ENCODE results near the gene TIMP3.

DNA sequence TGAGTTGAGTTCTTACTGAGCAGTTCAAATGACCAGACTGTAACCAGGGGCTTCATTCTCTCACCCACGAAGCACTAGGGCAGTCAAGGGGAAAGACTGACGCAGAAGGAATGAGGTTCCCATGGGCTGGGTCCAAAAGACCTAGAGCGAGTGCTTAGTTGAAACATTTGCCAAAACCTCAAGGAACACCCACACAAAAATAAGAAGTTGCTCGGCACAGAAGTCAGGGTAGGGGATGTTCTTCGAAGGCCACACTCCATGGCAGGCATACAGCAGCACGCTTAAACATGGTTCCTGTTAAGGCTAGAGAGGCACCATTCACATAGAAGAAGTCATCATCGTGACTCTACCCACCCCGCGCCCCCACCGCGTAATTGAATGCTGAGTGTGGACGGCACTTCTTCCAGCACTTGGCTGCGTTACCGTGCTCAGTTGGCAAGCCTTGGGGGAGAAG is 52.9 kb downstream of the TIMP3 start:
- TF ChIP-seq, protein P1, sequence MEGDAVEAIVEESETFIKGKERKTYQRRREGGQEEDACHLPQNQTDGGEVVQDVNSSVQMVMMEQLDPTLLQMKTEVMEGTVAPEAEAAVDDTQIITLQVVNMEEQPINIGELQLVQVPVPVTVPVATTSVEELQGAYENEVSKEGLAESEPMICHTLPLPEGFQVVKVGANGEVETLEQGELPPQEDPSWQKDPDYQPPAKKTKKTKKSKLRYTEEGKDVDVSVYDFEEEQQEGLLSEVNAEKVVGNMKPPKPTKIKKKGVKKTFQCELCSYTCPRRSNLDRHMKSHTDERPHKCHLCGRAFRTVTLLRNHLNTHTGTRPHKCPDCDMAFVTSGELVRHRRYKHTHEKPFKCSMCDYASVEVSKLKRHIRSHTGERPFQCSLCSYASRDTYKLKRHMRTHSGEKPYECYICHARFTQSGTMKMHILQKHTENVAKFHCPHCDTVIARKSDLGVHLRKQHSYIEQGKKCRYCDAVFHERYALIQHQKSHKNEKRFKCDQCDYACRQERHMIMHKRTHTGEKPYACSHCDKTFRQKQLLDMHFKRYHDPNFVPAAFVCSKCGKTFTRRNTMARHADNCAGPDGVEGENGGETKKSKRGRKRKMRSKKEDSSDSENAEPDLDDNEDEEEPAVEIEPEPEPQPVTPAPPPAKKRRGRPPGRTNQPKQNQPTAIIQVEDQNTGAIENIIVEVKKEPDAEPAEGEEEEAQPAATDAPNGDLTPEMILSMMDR (IDR thresholded peaks at IDR 0.05; ENCODE audit: low read length): no peak
- no peak for TF ChIP-seq EZH2 (optimal IDR thresholded peaks at IDR 0.05; ENCODE audit: low read depth, low read length)
- no peak for TF ChIP-seq EZH2phosphoT487 (IDR thresholded peaks at IDR 0.05; ENCODE audit: low read length)

All from MM.1S (cell line).